Retinal pigment epithelial cell (primary cell): ENCODE measurements around the gene PM20D2.

ENCODE experiments used
- DNase-seq: peaks from one replicate; pipeline ENCODE4 v3.0.0-alpha.2; 2010; ENCODE audit warnings: low read depth
- H3K4me3 ChIP-seq: 2 replicates; pipeline ENCODE4 v1.5.1; 2011; ENCODE audit warnings: mild to moderate bottlenecking, low read length, control low read depth, moderate library complexity
- CTCF ChIP-seq: conservative IDR thresholded peaks from 2 replicates; pipeline ENCODE4 v1.5.1; 2011; ENCODE audit warnings: low read depth, low read length, control low read depth, inconsistent platforms

Gene PM20D2

DNA sequence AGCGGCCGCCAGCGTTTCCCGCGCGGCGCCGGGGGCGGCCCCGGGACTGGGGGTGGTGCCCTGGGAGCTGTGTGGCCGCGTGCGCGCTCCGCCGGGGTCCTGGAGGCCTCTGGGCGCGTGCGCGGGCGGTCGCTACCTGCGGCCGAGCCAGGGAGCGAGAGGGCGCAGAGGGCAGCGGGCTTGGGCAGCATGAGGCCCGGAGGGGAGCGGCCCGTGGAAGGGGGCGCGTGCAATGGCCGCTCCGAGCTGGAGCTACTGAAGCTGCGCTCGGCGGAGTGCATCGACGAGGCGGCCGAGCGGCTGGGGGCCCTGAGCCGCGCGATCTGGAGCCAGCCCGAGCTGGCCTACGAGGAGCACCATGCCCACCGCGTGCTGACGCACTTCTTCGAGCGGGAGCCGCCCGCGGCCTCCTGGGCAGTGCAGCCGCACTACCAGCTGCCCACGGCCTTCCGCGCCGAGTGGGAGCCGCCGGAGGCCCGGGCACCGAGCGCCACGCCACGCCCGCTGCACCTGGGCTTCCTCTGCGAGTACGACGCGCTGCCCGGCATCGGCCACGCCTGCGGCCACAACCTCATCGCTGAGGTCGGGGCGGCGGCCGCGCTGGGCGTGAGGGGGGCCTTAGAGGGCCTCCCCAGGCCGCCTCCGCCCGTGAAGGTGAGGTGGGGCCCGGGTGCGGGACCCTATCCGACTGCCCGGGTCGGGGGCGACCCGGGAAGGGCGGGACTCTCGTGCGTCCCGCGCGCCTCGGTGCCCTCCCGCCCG, at the start of gene PM20D2:
TSS of gene PM20D2 (plus strand) at position 100 of the 762 bp plus-strand sequence. CDS start at position 190, 90 bp downstream.
- H3K4me3 ChIP-seq = peak within 1 kb of the TSS; percentile 73
- DNase-seq = no peak
- TF ChIP-seq CTCF = no peak

DNA sequence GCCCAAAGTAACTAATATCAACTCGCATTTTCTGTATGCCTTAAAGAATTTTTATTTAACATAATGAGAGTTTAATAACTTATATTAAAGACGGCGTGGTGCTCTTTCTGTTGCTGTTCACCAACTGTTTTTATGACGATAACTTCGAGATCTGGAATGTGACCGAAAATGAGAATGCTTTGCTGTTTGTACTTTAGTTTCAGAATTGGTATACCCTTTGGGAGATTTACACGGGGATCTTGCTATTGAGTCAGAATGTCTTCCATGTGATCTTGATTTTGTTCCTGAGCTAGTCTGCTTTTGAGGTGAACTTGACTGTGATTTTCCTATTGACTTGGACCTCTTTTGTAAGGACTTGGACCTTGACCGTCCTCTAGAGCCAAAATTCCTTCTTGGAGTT, 47.4 kb upstream of the PM20D2 start:
- H3K4me3 ChIP-seq = no peak overlapping the region
- DNase-seq = no peak
- no peak for TF ChIP-seq CTCF

- DNase-seq = no peak
- TF ChIP-seq CTCF = no peak
- H3K4me3 ChIP-seq = no peak overlapping the region
These were observed 45.7 kb upstream of the PM20D2 start for GRCh38 chr6:89100114-89100513.

DNA sequence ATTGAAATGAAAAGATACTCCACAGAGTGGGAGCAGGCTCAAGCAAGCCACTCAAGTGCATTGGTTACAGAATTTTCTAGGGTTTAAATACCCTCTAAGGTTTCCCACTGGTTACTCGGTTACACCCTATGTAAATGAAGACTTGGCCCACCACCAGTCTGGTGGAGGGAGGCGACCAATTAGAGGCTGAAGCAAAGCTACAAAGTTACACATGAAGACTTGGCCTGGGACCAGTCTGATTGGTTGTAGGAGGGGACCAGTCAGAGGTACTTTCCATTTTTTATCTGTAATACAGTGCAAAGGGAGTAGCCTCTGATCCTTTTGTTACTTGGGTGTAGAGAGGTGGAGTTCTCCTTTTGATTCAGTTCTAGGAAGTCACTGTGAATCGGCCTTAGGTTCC, 35.6 kb upstream of the PM20D2 start:
- no peak overlapping the region for H3K4me3 ChIP-seq
- no peak for TF ChIP-seq CTCF
- DNase-seq = no peak

DNA sequence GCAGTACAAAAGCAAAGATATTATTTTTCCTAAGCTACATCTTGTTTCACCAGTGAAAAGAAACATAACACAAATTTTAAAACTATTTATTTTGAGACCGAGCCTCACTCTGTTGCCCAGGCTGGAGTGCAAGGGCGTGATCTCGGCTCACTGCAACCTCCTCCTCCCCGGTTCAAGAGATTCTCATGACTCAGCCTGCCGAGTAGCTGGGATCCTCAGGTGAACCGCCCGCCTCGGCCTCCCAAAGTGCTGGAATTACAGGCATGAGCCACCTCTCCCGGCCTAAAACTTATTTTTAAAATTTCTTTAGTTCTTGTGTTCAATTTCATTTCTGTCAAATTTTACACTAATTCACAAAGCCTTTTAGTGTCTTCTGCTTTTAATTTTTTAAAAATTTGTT, 33.9 kb upstream of the PM20D2 start:
- TF ChIP-seq CTCF = no peak
- DNase-seq = no peak
- no peak overlapping the region for H3K4me3 ChIP-seq

DNA sequence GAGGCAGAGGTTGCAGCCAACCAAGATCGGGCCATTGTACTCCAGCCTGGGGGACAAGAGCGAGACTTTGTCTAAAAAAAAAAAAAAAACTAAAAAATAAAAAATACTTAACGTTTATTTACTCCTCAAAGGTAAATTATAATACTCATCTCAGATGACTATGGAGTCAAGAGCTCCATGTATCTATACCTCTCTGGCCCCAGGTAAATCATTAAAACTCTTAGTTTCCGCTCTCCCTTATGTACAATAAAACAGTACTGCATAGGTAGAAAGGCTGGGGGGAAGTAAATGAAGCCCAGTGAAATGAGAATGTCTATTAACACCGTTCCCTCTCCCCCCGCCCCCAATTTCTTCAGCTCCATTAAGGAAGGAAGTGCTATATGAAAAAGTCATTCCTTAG, 29.2 kb upstream of the PM20D2 start:
- DNase-seq = no peak
- no peak for TF ChIP-seq CTCF
- peak overlapping the region; percentile 57 for H3K4me3 ChIP-seq
